PC-3 (cell line): ENCODE results near the gene CACNA1B. TPM values are rescaled to one million over a fixed set of nuclear protein-coding genes. Genes with fewer than 3 reads are reported as not detected.

ENCODE experiments used
- ATAC-seq: fragments of 200-7000 bp; cut with Tn5 transposase; 2 replicates; pipeline ENCODE4 v1.9.1; 2020; ENCODE audit warnings: mild to moderate bottlenecking, moderate library complexity
- BruUV-seq: library from RNA; stranded (reverse); fragments of 400-500 nt; replicated peaks from 2 replicates; lab custom pipeline; 2021; lab: Mats Ljungman, UMichigan
- CTCF ChIA-PET: fragments of 300-600 bp; sonication (Branson Sonifier 250); formaldehyde crosslinking; loops from one replicate; lab custom pipeline; 2022; ENCODE audit warnings: antibody characterized with exemption; lab: Charles Lee
- POLR2A ChIA-PET: fragments of 300-600 bp; sonication (Branson Sonifier 250); formaldehyde crosslinking; loops from one replicate; lab custom pipeline; 2022; ENCODE audit warnings: antibody characterized with exemption; ENCODE audit not compliant: unreplicated experiment; lab: Charles Lee
- DNase-seq: peaks from one replicate; pipeline ENCODE4 v3.0.0-alpha.2; 2015
- H2AFZ ChIP-seq: fragments of 300-600 bp; sonication (generic); 2 replicates; pipeline ENCODE4 v1.6.0; 2016; ENCODE audit warnings: antibody characterized with exemption, low read length
- H3F3A ChIP-seq: fragments of 300-600 bp; sonication (generic); one replicate; pipeline ENCODE4 v1.6.0; 2017; ENCODE audit warnings: antibody characterized with exemption, low read length, control low read depth, mild to moderate bottlenecking; ENCODE audit not compliant: unreplicated experiment
- H3K27ac ChIP-seq: fragments of 300-600 bp; sonication (generic); 2 replicates; pipeline ENCODE4 v1.5.1; 2016; ENCODE audit warnings: mild to moderate bottlenecking, low read length
- H3K27me3 ChIP-seq: fragments of 300-600 bp; sonication (generic); 2 replicates; pipeline ENCODE4 v1.6.1; 2016; ENCODE audit warnings: low read length, mixed read lengths
- H3K36me3 ChIP-seq: fragments of 300-600 bp; sonication (generic); 2 replicates; pipeline ENCODE4 v1.6.1; 2016; ENCODE audit warnings: low read depth, mixed run types, low read length, mixed read lengths
- H3K4me1 ChIP-seq: fragments of 300-600 bp; sonication (generic); 2 replicates; pipeline ENCODE4 v1.5.1; 2016; ENCODE audit warnings: low read length; ENCODE audit not compliant: insufficient read depth
- H3K4me2 ChIP-seq: fragments of 300-600 bp; sonication (generic); 2 replicates; pipeline ENCODE4 v1.6.0; 2016; ENCODE audit warnings: low read length
- H3K4me3 ChIP-seq: fragments of 300-600 bp; sonication (generic); 2 replicates; pipeline ENCODE4 v1.5.1; 2016; ENCODE audit warnings: mild to moderate bottlenecking, low read length, mixed read lengths
- H3K79me2 ChIP-seq: fragments of 300-600 bp; sonication (generic); 2 replicates; pipeline ENCODE4 v1.6.1; 2017; ENCODE audit warnings: low read length, mixed read lengths
- H3K9ac ChIP-seq: fragments of 300-600 bp; sonication (generic); 2 replicates; pipeline ENCODE4 v1.6.0; 2016; ENCODE audit warnings: mild to moderate bottlenecking, low read length
- H3K9me2 ChIP-seq: fragments of 300-600 bp; sonication (generic); replicated peaks from 2 replicates; pipeline ENCODE4 v1.6.1; 2016; ENCODE audit warnings: mixed run types, low read length, mixed read lengths
- H3K9me3 ChIP-seq: fragments of 300-600 bp; sonication (generic); 2 replicates; pipeline ENCODE4 v1.6.1; 2016; ENCODE audit warnings: low read length, mixed read lengths
- H4K20me1 ChIP-seq: fragments of 300-600 bp; sonication (generic); 2 replicates; pipeline ENCODE4 v1.6.1; 2016; ENCODE audit warnings: low read length, mixed read lengths
- CTCF ChIP-seq: fragments of 300-600 bp; sonication (generic); conservative IDR thresholded peaks from 2 replicates; pipeline ENCODE4 v1.5.1; 2017; ENCODE audit warnings: antibody characterized with exemption, low read depth, mild to moderate bottlenecking, low read length
- EZH2 ChIP-seq: fragments of 300-600 bp; sonication (generic); IDR thresholded peaks from one replicate; pipeline ENCODE4 v1.6.1; 2017; ENCODE audit warnings: antibody characterized with exemption, mild to moderate bottlenecking, low read length; ENCODE audit not compliant: unreplicated experiment
- EZH2phosphoT487 ChIP-seq: fragments of 300-600 bp; sonication (generic); IDR thresholded peaks from 2 replicates; pipeline ENCODE4 v1.6.1; 2018; ENCODE audit warnings: mild to moderate bottlenecking, antibody characterized with exemption, low read length, borderline replicate concordance
- intact Hi-C: fragments of 100-400 bp; cut with micrococcal nuclease; formaldehyde crosslinking; loops from 2 replicates; pipeline ENCODE4 v1.9.0; 2023
- total RNA-seq: library from RNA; depleted of rRNA; stranded (reverse); fragments of >200 nt; gene quantifications from 2 replicates; pipeline ENCODE4 v1.2.3, GENCODE V29; 2014

CACNA1B gene
- total RNA-seq, 1 experiment from 2014 or later: not detected

GRCh38 chr9:138044485-138045383 lies 167.2 kb downstream of the CACNA1B start:
- no peak overlapping the region for H2AFZ ChIP-seq
- H3K36me3 ChIP-seq: no peaks in the 10 kb centered on the region
- no peaks in the 10 kb centered on the region for H3K9me2 ChIP-seq
- ChIA-PET CTCF (no interaction called here), POLR2A (no interaction called here)
- no peaks in the 10 kb centered on the region for H4K20me1 ChIP-seq
- no peaks in the 10 kb centered on the region for H3K9me3 ChIP-seq
- no peak overlapping the region for H3K4me3 ChIP-seq
- H3K27me3 ChIP-seq: peaks cover 29% of the 10 kb centered on the region
- intact Hi-C loops: no loop called here
- no peak for DNase-seq
- no peak overlapping the region for H3K9ac ChIP-seq
- no peak overlapping the region for H3K27ac ChIP-seq
- H3K4me1 ChIP-seq: no peaks in the 10 kb centered on the region
- BruUV-seq: no TSS peak
- H3K4me2 ChIP-seq: no peak overlapping the region
- no peaks in the 10 kb centered on the region for H3K79me2 ChIP-seq
- ATAC-seq: no peak
- no peaks in the 10 kb centered on the region for H3F3A ChIP-seq
- TF ChIP-seq CTCF (no peak), EZH2phosphoT487 (no peak), EZH2 (no peak)

GRCh38 chr9:138045541-138046490 lies 168.2 kb downstream of the CACNA1B start:
- DNase-seq (no peak), ATAC-seq (no peak)
- Histone ChIP-seq H4K20me1 (no peaks in the 10 kb centered on the region), H3K9me2 (no peaks in the 10 kb centered on the region), H3F3A (no peaks in the 10 kb centered on the region), H3K9ac (no peak overlapping the region), H2AFZ (no peak overlapping the region), H3K27me3 (peaks cover 30% of the 10 kb centered on the region), H3K4me1 (no peaks in the 10 kb centered on the region), H3K4me3 (no peak overlapping the region), H3K9me3 (no peaks in the 10 kb centered on the region), H3K79me2 (no peaks in the 10 kb centered on the region), H3K27ac (no peak overlapping the region), H3K36me3 (no peaks in the 10 kb centered on the region), H3K4me2 (no peak overlapping the region)
- no TSS peak for BruUV-seq
- ChIA-PET CTCF (no interaction called here), POLR2A (no interaction called here)
- no peak for TF ChIP-seq EZH2phosphoT487
- no peak for TF ChIP-seq EZH2
- no peak for TF ChIP-seq CTCF
- intact Hi-C loops: no loop called here
